GM12873 (cell line): ENCODE measurements around the gene MUSTN1.

Experiments
- CTCF ChIP-seq: IDR thresholded peaks from 2 replicates; pipeline ENCODE4 v1.5.1; 2012; ENCODE audit warnings: low read depth, mild to moderate bottlenecking, moderate library complexity, low read length, control low read depth; ENCODE audit not compliant: insufficient read depth; ENCODE audit errors: missing control alignments

MUSTN1 gene

GRCh38 chr3:52827866-52828376, 6.9 kb downstream of the MUSTN1 start:
- no peak for TF ChIP-seq CTCF

GRCh38 chr3:52827441-52827840, 7.4 kb downstream of the MUSTN1 start:
- TF ChIP-seq CTCF: no peak

- no peak for TF ChIP-seq CTCF
Measured at GRCh38 chr3:52824037-52824436, 10.8 kb downstream of the MUSTN1 start.

GRCh38 chr3:52822363-52822762, 12.5 kb downstream of the MUSTN1 start:
- no peak for TF ChIP-seq CTCF

- peak; percentile 92 for TF ChIP-seq CTCF
Measured at GRCh38 chr3:52820736-52821135, 14.1 kb downstream of the MUSTN1 start.

GRCh38 chr3:52819936-52820335, 14.9 kb downstream of the MUSTN1 start:
- no peak for TF ChIP-seq CTCF

GRCh38 chr3:52817860-52818259, 17.0 kb downstream of the MUSTN1 start:
- no peak for TF ChIP-seq CTCF
